ENCODE measurements around the gene PTPRG.

Gene PTPRG

GRCh38 chr3:61847784-61848462 is 286.6 kb downstream of the PTPRG start:
- peak; percentile 84 for DNase-seq (ENCODE audit: low spot score)
- TF ChIP-seq CTCF (IDR thresholded peaks at IDR 0.05): no peak
- peak overlapping the region; percentile 43 to 90 for H3K27ac ChIP-seq
- peak overlapping the region; percentile 54 for H3K4me3 ChIP-seq

GRCh38 chr3:61848885-61849284 is 287.5 kb downstream of the PTPRG start:
- TF ChIP-seq CTCF (IDR thresholded peaks at IDR 0.05): no peak
- H3K27ac ChIP-seq: peak overlapping the region; percentile 62 to 90
- DNase-seq (ENCODE audit: low spot score): no peak
- peak overlapping the region; percentile 32 for H3K4me3 ChIP-seq

GRCh38 chr3:61853912-61854311 is 292.5 kb downstream of the PTPRG start:
- TF ChIP-seq CTCF (IDR thresholded peaks at IDR 0.05): no peak
- Histone ChIP-seq H3K4me3 (no peak overlapping the region), H3K27ac (peak overlapping the region in 1 of 2 donors; percentile 9)
- DNase-seq (ENCODE audit: low spot score): no peak

GRCh38 chr3:61855211-61855610 is 293.8 kb downstream of the PTPRG start:
- Histone ChIP-seq H3K27ac (no peak overlapping the region), H3K4me3 (no peak overlapping the region)
- no peak for DNase-seq (ENCODE audit: low spot score)
- no peak for TF ChIP-seq CTCF (IDR thresholded peaks at IDR 0.05)

- Histone ChIP-seq H3K4me3 (no peak overlapping the region), H3K27ac (no peak overlapping the region)
- DNase-seq (ENCODE audit: low spot score): no peak
- no peak for TF ChIP-seq CTCF (IDR thresholded peaks at IDR 0.05)
These were observed 295.9 kb downstream of the PTPRG start for GRCh38 chr3:61857297-61857696.

- peak; percentile 27 for TF ChIP-seq CTCF (IDR thresholded peaks at IDR 0.05)
- DNase-seq (ENCODE audit: low spot score): no peak
- Histone ChIP-seq H3K4me3 (no peak overlapping the region), H3K27ac (no peak overlapping the region)
These were observed 296.7 kb downstream of the PTPRG start for GRCh38 chr3:61858054-61858453.

- no peak for TF ChIP-seq CTCF (IDR thresholded peaks at IDR 0.05)
- Histone ChIP-seq H3K27ac (no peak overlapping the region), H3K4me3 (no peak overlapping the region)
- DNase-seq (ENCODE audit: low spot score): no peak
These were observed 300.0 kb downstream of the PTPRG start for GRCh38 chr3:61861410-61861809.

Data from coronary artery (tissue), 2 donors.